NCI-H1436 (cell line): ENCODE results near the gene TLK1.
A peak's percentile ranks its signal among the peaks of the same experiment; 100 is the strongest.
"Not testable (repeated sequence)": the region's sequence is repeated elsewhere in the genome, so short reads cannot be mapped to it uniquely, and the experiment has no call there.

Experiments
- DNase-seq: peaks from one replicate; lab custom pipeline; 2025; lab: John Stamatoyannopoulos, UW

TLK1 gene

GRCh38 chr2:171083451-171083850 lies 77.2 kb downstream of the TLK1 start:
- DNase-seq: peak; percentile 40

- no peak for DNase-seq
Measured at GRCh38 chr2:171081649-171082111, 79.0 kb downstream of the TLK1 start.

GRCh38 chr2:171080607-171081006 lies 80.1 kb downstream of the TLK1 start:
- DNase-seq: no peak

- DNase-seq: not testable (repeated sequence)
Measured at GRCh38 chr2:171076422-171076821, 84.3 kb downstream of the TLK1 start.

- no peak for DNase-seq
Measured at GRCh38 chr2:171072164-171072563, 88.5 kb downstream of the TLK1 start.

GRCh38 chr2:171069286-171069956 lies 91.3 kb downstream of the TLK1 start:
- DNase-seq: no peak

- no peak for DNase-seq
Measured at GRCh38 chr2:171066110-171066509, 94.6 kb downstream of the TLK1 start.

GRCh38 chr2:171057575-171057974 lies 103.1 kb downstream of the TLK1 start:
- no peak for DNase-seq

GRCh38 chr2:171056307-171056706 lies 104.4 kb downstream of the TLK1 start:
- DNase-seq: no peak

- DNase-seq: no peak
Measured at GRCh38 chr2:171049691-171050090, 111.0 kb downstream of the TLK1 start.

- no peak for DNase-seq
Measured at GRCh38 chr2:171046048-171046560, 114.6 kb downstream of the TLK1 start.

- DNase-seq: no peak
Measured at GRCh38 chr2:171044416-171044815, 116.3 kb downstream of the TLK1 start.

GRCh38 chr2:171042253-171042969 lies 118.3 kb downstream of the TLK1 start:
- no peak for DNase-seq

GRCh38 chr2:171036532-171036931 lies 124.2 kb downstream of the TLK1 start:
- DNase-seq: no peak

- no peak for DNase-seq
Measured at GRCh38 chr2:171034315-171034714, 126.4 kb downstream of the TLK1 start.

- DNase-seq: no peak
Measured at GRCh38 chr2:171025214-171025613, 135.5 kb downstream of the TLK1 start.

GRCh38 chr2:171018522-171018921 lies 142.2 kb downstream of the TLK1 start:
- no peak for DNase-seq

- no peak for DNase-seq
Measured at GRCh38 chr2:171016125-171016524, 144.6 kb downstream of the TLK1 start.

GRCh38 chr2:171013851-171014250 lies 146.8 kb downstream of the TLK1 start:
- no peak for DNase-seq

GRCh38 chr2:171009386-171009785 lies 151.3 kb downstream of the TLK1 start:
- no peak for DNase-seq

GRCh38 chr2:171008550-171009205 lies 152.0 kb downstream of the TLK1 start:
- no peak for DNase-seq

GRCh38 chr2:171004833-171005232 lies 155.9 kb downstream of the TLK1 start:
- DNase-seq: no peak

GRCh38 chr2:171004363-171004762 lies 156.3 kb downstream of the TLK1 start:
- no peak for DNase-seq
